ENCODE data around the gene ANKS1A. TPM values are rescaled to one million over a fixed set of nuclear protein-coding genes. Genes with fewer than 3 reads are reported as not detected.

ANKS1A gene
- total RNA-seq, 1 experiment from 2014 or later, result 21.7 TPM

- intact Hi-C loops (cut with micrococcal nuclease; ENCODE audit: unreplicated experiment), result no loop called here
- TF ChIP-seq, protein P1, sequence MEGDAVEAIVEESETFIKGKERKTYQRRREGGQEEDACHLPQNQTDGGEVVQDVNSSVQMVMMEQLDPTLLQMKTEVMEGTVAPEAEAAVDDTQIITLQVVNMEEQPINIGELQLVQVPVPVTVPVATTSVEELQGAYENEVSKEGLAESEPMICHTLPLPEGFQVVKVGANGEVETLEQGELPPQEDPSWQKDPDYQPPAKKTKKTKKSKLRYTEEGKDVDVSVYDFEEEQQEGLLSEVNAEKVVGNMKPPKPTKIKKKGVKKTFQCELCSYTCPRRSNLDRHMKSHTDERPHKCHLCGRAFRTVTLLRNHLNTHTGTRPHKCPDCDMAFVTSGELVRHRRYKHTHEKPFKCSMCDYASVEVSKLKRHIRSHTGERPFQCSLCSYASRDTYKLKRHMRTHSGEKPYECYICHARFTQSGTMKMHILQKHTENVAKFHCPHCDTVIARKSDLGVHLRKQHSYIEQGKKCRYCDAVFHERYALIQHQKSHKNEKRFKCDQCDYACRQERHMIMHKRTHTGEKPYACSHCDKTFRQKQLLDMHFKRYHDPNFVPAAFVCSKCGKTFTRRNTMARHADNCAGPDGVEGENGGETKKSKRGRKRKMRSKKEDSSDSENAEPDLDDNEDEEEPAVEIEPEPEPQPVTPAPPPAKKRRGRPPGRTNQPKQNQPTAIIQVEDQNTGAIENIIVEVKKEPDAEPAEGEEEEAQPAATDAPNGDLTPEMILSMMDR (conservative IDR thresholded peaks at IDR 0.05; ENCODE audit: low read depth, low read length), result 0 out of 2 replicates have a peak, but pooled peaks have one; percentile 24
- no peak for TF ChIP-seq EZH2 (IDR thresholded peaks at IDR 0.05; ENCODE audit: borderline replicate concordance, low read depth, low read length, poor library complexity, severe bottlenecking)
- BruUV-seq (replicated peaks), result no TSS peak
- H3K27ac ChIP-seq (ENCODE audit: low read depth, low read length, poor library complexity, severe bottlenecking), result no peak overlapping the region
- CTCF ChIA-PET, result interaction anchor here (0.6 kb wide), 1 partner anchor 21 kb away, joined by 3 read pairs; the partner anchor contains the start of gene ANKS1A
- H3K36me3 ChIP-seq (ENCODE audit: insufficient read depth, low read length, poor library complexity, severe bottlenecking), result peaks cover 34% of the 10 kb centered on the region
- H3K27me3 ChIP-seq (replicated peaks; ENCODE audit: insufficient read depth, low read depth, low read length, poor library complexity), result no peaks in the 10 kb centered on the region
- no peaks in the 10 kb centered on the region for H3K4me1 ChIP-seq (ENCODE audit: insufficient read depth, low read length, poor library complexity, severe bottlenecking)
- POLR2A ChIA-PET (ENCODE audit: low non-redundant PET), result no interaction called here
- DNase-seq (ENCODE audit: low spot score), result peak; percentile 24
- no peak overlapping the region for H3K4me3 ChIP-seq (ENCODE audit: low read depth, low read length, poor library complexity, severe bottlenecking)
- H3K9me3 ChIP-seq (ENCODE audit: low read depth, low read length, poor library complexity, severe bottlenecking), result no peaks in the 10 kb centered on the region
These were observed 21.6 kb upstream of the ANKS1A start for GRCh38 chr6:34867484-34867883.

DNA sequence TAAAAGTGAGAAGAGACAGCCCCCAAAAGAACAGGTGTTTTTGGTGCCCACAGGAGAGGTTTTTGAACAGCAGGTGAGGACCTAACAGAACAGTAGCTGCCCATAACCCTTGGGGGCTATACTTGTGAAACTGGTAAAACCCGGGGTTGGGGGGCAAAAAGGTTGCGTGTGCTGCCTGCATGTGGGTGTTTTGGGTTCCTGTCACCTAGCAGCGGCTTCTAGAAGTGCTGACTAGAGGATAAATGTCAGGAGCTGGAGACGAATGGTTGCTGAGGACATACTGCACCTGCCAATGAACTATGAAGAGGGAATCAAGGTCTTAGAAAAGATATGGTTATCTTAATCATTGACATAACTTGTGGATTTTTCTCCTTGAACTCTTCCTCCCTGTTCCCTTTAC lies 17.2 kb upstream of the ANKS1A start:
- CTCF ChIA-PET, result no interaction called here
- intact Hi-C loops (cut with micrococcal nuclease; ENCODE audit: unreplicated experiment), result no loop called here
- Histone ChIP-seq H3K9me3 (ENCODE audit: low read depth, low read length, poor library complexity, severe bottlenecking) (no peaks in the 10 kb centered on the region), H3K4me1 (ENCODE audit: insufficient read depth, low read length, poor library complexity, severe bottlenecking) (no peaks in the 10 kb centered on the region), H3K4me3 (ENCODE audit: low read depth, low read length, poor library complexity, severe bottlenecking) (no peak overlapping the region), H3K27ac (ENCODE audit: low read depth, low read length, poor library complexity, severe bottlenecking) (no peak overlapping the region), H3K36me3 (ENCODE audit: insufficient read depth, low read length, poor library complexity, severe bottlenecking) (peaks cover 46% of the 10 kb centered on the region), H3K27me3 (replicated peaks; ENCODE audit: insufficient read depth, low read depth, low read length, poor library complexity) (no peaks in the 10 kb centered on the region)
- no TSS peak for BruUV-seq (replicated peaks)
- POLR2A ChIA-PET (ENCODE audit: low non-redundant PET), result no interaction called here
- TF ChIP-seq, protein P1 (conservative IDR thresholded peaks at IDR 0.05; ENCODE audit: low read depth, low read length), result no peak
- TF ChIP-seq EZH2 (IDR thresholded peaks at IDR 0.05; ENCODE audit: borderline replicate concordance, low read depth, low read length, poor library complexity, severe bottlenecking), result no peak
- no peak for DNase-seq (ENCODE audit: low spot score)

GRCh38 chr6:34872332-34872731 lies 16.7 kb upstream of the ANKS1A start:
- CTCF ChIA-PET, result no interaction called here
- intact Hi-C loops (cut with micrococcal nuclease; ENCODE audit: unreplicated experiment), result no loop called here
- BruUV-seq (replicated peaks), result no TSS peak
- TF ChIP-seq, protein P1 (conservative IDR thresholded peaks at IDR 0.05; ENCODE audit: low read depth, low read length), result no peak
- TF ChIP-seq EZH2 (IDR thresholded peaks at IDR 0.05; ENCODE audit: borderline replicate concordance, low read depth, low read length, poor library complexity, severe bottlenecking), result no peak
- H3K4me3 ChIP-seq (ENCODE audit: low read depth, low read length, poor library complexity, severe bottlenecking), result no peak overlapping the region
- H3K27ac ChIP-seq (ENCODE audit: low read depth, low read length, poor library complexity, severe bottlenecking), result no peak overlapping the region
- no peaks in the 10 kb centered on the region for H3K27me3 ChIP-seq (replicated peaks; ENCODE audit: insufficient read depth, low read depth, low read length, poor library complexity)
- no peaks in the 10 kb centered on the region for H3K9me3 ChIP-seq (ENCODE audit: low read depth, low read length, poor library complexity, severe bottlenecking)
- no peak for DNase-seq (ENCODE audit: low spot score)
- POLR2A ChIA-PET (ENCODE audit: low non-redundant PET), result no interaction called here
- H3K4me1 ChIP-seq (ENCODE audit: insufficient read depth, low read length, poor library complexity, severe bottlenecking), result no peaks in the 10 kb centered on the region
- H3K36me3 ChIP-seq (ENCODE audit: insufficient read depth, low read length, poor library complexity, severe bottlenecking), result peaks cover 41% of the 10 kb centered on the region
